Left lung (tissue), 10 donors: ENCODE measurements around the gene FXYD1. TPM values are rescaled to one million over a fixed set of nuclear protein-coding genes. Genes with fewer than 3 reads are reported as not detected.

ENCODE experiments used
- ATAC-seq: fragments of 200-7000 bp; cut with Tn5 transposase; one replicate; pipeline ENCODE4 v1.9.1; 2020; ENCODE audit warnings: moderate library complexity
- DNase-seq, 4 donors: peaks; one replicate each; pipeline ENCODE4 v3.0.0-alpha.2; 2013 to 2020
- H3K27ac ChIP-seq, 2 donors: fragments of 200-600 bp; sonication (generic) in 1 of 2; one replicate each; pipeline versions ENCODE4 v1.5.0 to v1.8.0; 2020 to 2021
- H3K27me3 ChIP-seq, 2 donors: fragments of 200-600 bp; sonication (generic) in 1 of 2; one replicate each; pipeline versions ENCODE4 v1.5.0 to v1.8.0; 2020 to 2021
- H3K36me3 ChIP-seq, 2 donors: fragments of 200-600 bp; sonication (generic) in 1 of 2; one replicate each; pipeline versions ENCODE4 v1.5.0 to v1.8.0; 2020 to 2021
- H3K4me1 ChIP-seq, 2 donors: fragments of 200-600 bp; one replicate each; pipeline ENCODE4 v1.8.0; 2021
- H3K4me3 ChIP-seq, 2 donors: fragments of 200-600 bp; sonication (generic) in 1 of 2; one replicate each; pipeline versions ENCODE4 v1.5.0 to v1.8.0; 2020 to 2021; ENCODE audit warnings: mild to moderate bottlenecking in 1 of 2
- H3K9me3 ChIP-seq, 2 donors: fragments of 200-600 bp; sonication (generic) in 1 of 2; one replicate each; pipeline versions ENCODE4 v1.5.0 to v1.8.0; 2020 to 2021
- CTCF ChIP-seq, 2 donors: fragments of 200-600 bp; sonication (generic) in 1 of 2; IDR thresholded peaks; one replicate each; pipeline versions ENCODE4 v1.5.0 to v1.8.0; 2021; ENCODE audit warnings: antibody characterized with exemption in 2 of 2
- intact Hi-C, 2 donors: fragments of 100-400 bp; cut with DNase I; formaldehyde crosslinking; loops; one replicate each; pipeline versions ENCODE4 v1.11.2 to v1.14.2; 2022
- polyA plus RNA-seq, 6 donors: library from polyadenylated mRNA; unstranded; fragments of 120-200 nt; gene quantifications; one replicate each; pipeline ENCODE4 v1.2.1, GENCODE V29; 2013; ENCODE audit not compliant: insufficient read length in 6 of 6
- total RNA-seq, 2 donors: library from RNA; stranded (reverse); fragmentation: NEBNext Ultra II Directional; extraction: Animal tissue kit (Norgen Biotek cat#: 25700); gene quantifications; one replicate each; pipeline ENCODE4 v1.2.1, GENCODE V29; 2021
- donor health status: DM: no; HTN: yes; CAD: no.
- donor health status: DM: no; HTN: no; CAD: no.

Gene FXYD1
- total and polyA plus RNA-seq, 8 donors, result 20.1 to 67.0 (median 53.1) TPM

GRCh38 chr19:35130761-35131720 lies 7.6 kb upstream of the FXYD1 start:
- H3K27ac ChIP-seq, result no peak overlapping the region
- no peak for DNase-seq

GRCh38 chr19:35132254-35132653 lies 6.4 kb upstream of the FXYD1 start:
- intact Hi-C loops, result loop anchor here in 1 of 2 donors (10.0 kb wide), 1 partner anchor 67 kb away; no protein-coding TSS in a partner anchor
- Histone ChIP-seq H3K36me3 (no peaks in the 10 kb centered on the region), H3K27ac (no peak overlapping the region), H3K4me1 (peaks cover 0 to 5% of the 10 kb centered on the region in 2 donors), H3K4me3 (no peak overlapping the region), H3K9me3 (no peaks in the 10 kb centered on the region), H3K27me3 (peaks cover 0 to 6% of the 10 kb centered on the region in 2 donors)
- DNase-seq, result no peak
- TF ChIP-seq CTCF (IDR thresholded peaks at IDR 0.05), result no peak
- no peak for ATAC-seq

More at GRCh38 chr19:35130761-35131720, 7.6 kb upstream of the FXYD1 start:
- peak; percentile 15 for ATAC-seq
- H3K36me3 ChIP-seq, result no peaks in the 10 kb centered on the region
- H3K4me3 ChIP-seq, result no peak overlapping the region
- intact Hi-C loops, result loop anchor here in 1 of 2 donors (10.0 kb wide), 1 partner anchor 66 kb away; no protein-coding TSS in a partner anchor
- H3K4me1 ChIP-seq, result no peaks in the 10 kb centered on the region
- no peaks in the 10 kb centered on the region for H3K27me3 ChIP-seq
- TF ChIP-seq CTCF (IDR thresholded peaks at IDR 0.05), result no peak
- no peaks in the 10 kb centered on the region for H3K9me3 ChIP-seq

GRCh38 chr19:35133826-35134225 lies 4.8 kb upstream of the FXYD1 start:
- no peak for ATAC-seq
- no peak for TF ChIP-seq CTCF (IDR thresholded peaks at IDR 0.05)
- peaks cover 0 to 14% of the 10 kb centered on the region in 2 donors for H3K27me3 ChIP-seq
- H3K4me3 ChIP-seq, result no peak overlapping the region
- H3K4me1 ChIP-seq, result peaks cover 0 to 7% of the 10 kb centered on the region in 2 donors
- no peak for DNase-seq
- H3K36me3 ChIP-seq, result no peaks in the 10 kb centered on the region
- H3K27ac ChIP-seq, result no peak overlapping the region
- intact Hi-C loops, result loop anchor here in 1 of 2 donors (10.0 kb wide), 1 partner anchor 69 kb away; no protein-coding TSS in a partner anchor
- no peaks in the 10 kb centered on the region for H3K9me3 ChIP-seq

GRCh38 chr19:35134601-35135242 lies 3.9 kb upstream of the FXYD1 start, which contains the start of gene LGI4:
Gene LGI4, minus strand, starts transcription at chr19:35135059. Its CDS starts 379 bp downstream, at chr19:35134680.
- ATAC-seq (no peak), DNase-seq (no peak)
- no peaks in the 10 kb centered on the region for H3K36me3 ChIP-seq
- H3K27me3 ChIP-seq, result peaks cover 0 to 21% of the 10 kb centered on the region in 2 donors
- no peaks in the 10 kb centered on the region for H3K9me3 ChIP-seq
- H3K4me3 ChIP-seq, result no peak within 1 kb of the TSS
- intact Hi-C loops, result loop anchor here in 1 of 2 donors (10.0 kb wide), 1 partner anchor 70 kb away; no protein-coding TSS in a partner anchor
- H3K4me1 ChIP-seq, result peaks cover 0 to 15% of the 10 kb centered on the region in 2 donors
- TF ChIP-seq CTCF (IDR thresholded peaks at IDR 0.05), result no peak
- no peak within 1 kb of the TSS for H3K27ac ChIP-seq
